Neutrophil (primary cell): ENCODE results near the gene NALCN.

Experiments
- H3K27ac ChIP-seq: fragments of 200-600 bp; sonication (generic); 2 replicates; pipeline ENCODE4 v1.5.1; 2016; ENCODE audit warnings: mild to moderate bottlenecking, moderate library complexity
- H3K27me3 ChIP-seq: fragments of 200-600 bp; sonication (generic); 2 replicates; pipeline ENCODE4 v1.6.0; 2016; ENCODE audit warnings: mild to moderate bottlenecking
- H3K36me3 ChIP-seq: fragments of 200-600 bp; sonication (generic); 2 replicates; pipeline ENCODE4 v1.5.1; 2017
- H3K4me1 ChIP-seq, 2 experiments: fragments of 200-600 bp in 1 of 2; sonication (generic) in 1 of 2; 1 replicate in 1 of 2; 2 replicates in 1 of 2; pipeline versions ENCODE4 v1.5.1 to v1.6.1; 2013 to 2016; ENCODE audit warnings: low read depth in 1 of 2, low read length in 1 of 2, mild to moderate bottlenecking in 1 of 2, moderate library complexity in 1 of 2; ENCODE audit not compliant: control insufficient read depth in 1 of 2, insufficient read depth in 1 of 2
- H3K4me3 ChIP-seq, 2 experiments: fragments of 200-600 bp in 1 of 2; sonication (generic) in 1 of 2; 1 replicate in 1 of 2; 2 replicates in 1 of 2; pipeline ENCODE4 v1.5.1; 2013 to 2016; ENCODE audit warnings: low read depth in 1 of 2, low read length in 1 of 2, mild to moderate bottlenecking in 1 of 2, moderate library complexity in 1 of 2
- H3K9me3 ChIP-seq: fragments of 200-600 bp; sonication (generic); 2 replicates; pipeline ENCODE4 v1.5.1; 2016
- CTCF ChIP-seq: fragments of 200-600 bp; sonication (generic); IDR thresholded peaks from 2 replicates; pipeline ENCODE4 v1.5.1; 2016; ENCODE audit warnings: antibody characterized with exemption

Gene NALCN

GRCh38 chr13:101298517-101298916, 117.8 kb downstream of the NALCN start:
- no peak for TF ChIP-seq CTCF
- no peak overlapping the region for H3K4me3 ChIP-seq
- no peaks in the 10 kb centered on the region for H3K36me3 ChIP-seq
- H3K9me3 ChIP-seq, result no peaks in the 10 kb centered on the region
- no peaks in the 10 kb centered on the region for H3K27me3 ChIP-seq
- H3K27ac ChIP-seq, result no peak overlapping the region
- no peaks in the 10 kb centered on the region for H3K4me1 ChIP-seq

- no peaks in the 10 kb centered on the region for H3K9me3 ChIP-seq
- no peaks in the 10 kb centered on the region for H3K27me3 ChIP-seq
- no peaks in the 10 kb centered on the region for H3K36me3 ChIP-seq
- TF ChIP-seq CTCF, result no peak
- no peak overlapping the region for H3K4me3 ChIP-seq
- no peaks in the 10 kb centered on the region for H3K4me1 ChIP-seq
- no peak overlapping the region for H3K27ac ChIP-seq
Observed at GRCh38 chr13:101297794-101298193, 118.5 kb downstream of the NALCN start.

DNA sequence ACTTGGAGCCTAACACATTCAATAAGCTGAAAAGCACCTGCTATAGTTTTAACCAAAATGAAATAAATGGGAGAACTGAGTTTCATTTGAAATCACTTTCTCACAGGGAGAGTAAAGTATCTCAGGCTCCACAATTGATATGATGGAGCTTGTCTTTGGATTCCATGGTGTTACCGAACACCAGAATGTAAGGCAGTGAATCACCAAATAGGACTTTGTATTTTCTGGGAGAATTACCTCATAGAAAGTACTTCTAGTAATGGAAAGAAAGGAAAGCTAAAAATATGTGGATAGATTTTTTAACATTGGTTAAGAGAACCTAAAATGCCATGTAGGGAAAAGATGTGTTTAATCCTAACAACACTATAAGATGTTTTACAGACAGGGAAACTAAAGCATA, 123.6 kb downstream of the NALCN start:
- Histone ChIP-seq H3K36me3 (no peaks in the 10 kb centered on the region), H3K9me3 (no peaks in the 10 kb centered on the region), H3K27ac (no peak overlapping the region), H3K4me1 (no peaks in the 10 kb centered on the region), H3K27me3 (no peaks in the 10 kb centered on the region), H3K4me3 (no peak overlapping the region)
- TF ChIP-seq CTCF, result no peak

DNA sequence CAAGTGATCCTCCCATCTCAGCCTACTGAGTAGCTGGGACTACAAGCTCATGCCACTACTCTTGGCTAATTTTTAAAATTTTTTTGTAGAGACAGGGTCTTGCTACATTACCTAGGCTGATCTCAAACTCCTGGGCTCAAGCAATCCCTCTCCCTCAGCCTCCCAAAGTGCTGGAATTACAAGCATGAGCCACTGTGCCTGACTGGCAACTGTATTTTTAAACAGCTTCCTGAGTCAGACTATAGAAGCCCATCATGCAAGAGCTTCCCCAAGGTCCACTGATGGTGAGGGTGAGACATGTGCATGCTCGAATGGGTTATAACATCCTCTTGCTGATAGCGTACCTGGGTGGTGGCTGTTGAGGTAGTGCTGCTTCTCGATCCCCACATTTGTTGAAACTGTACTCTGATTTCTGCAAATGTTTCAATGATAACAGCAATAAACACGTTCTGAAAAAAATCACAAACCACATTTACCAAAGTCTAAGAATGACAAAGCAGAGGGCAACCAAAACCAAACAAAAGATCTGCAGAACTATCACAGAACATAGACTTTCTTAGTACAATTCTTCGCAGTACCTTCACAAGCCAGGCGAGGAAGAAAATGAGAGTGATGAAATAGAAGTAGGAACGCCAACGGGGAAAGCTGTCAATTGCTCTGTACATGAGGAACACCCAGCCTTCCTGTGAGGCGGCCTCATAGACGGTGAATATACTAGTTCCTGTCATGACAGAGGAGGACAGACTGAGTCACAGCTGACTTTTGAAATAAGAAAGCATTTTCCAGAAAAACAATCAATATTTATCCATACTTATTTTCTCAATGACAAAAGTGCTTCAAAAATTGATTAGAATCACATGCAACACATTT, 124.4 kb downstream of the NALCN start:
- H3K4me1 ChIP-seq, result no peaks in the 10 kb centered on the region
- no peaks in the 10 kb centered on the region for H3K9me3 ChIP-seq
- H3K36me3 ChIP-seq, result no peaks in the 10 kb centered on the region
- H3K27me3 ChIP-seq, result no peaks in the 10 kb centered on the region
- no peak overlapping the region for H3K27ac ChIP-seq
- TF ChIP-seq CTCF, result no peak
- H3K4me3 ChIP-seq, result no peak overlapping the region

DNA sequence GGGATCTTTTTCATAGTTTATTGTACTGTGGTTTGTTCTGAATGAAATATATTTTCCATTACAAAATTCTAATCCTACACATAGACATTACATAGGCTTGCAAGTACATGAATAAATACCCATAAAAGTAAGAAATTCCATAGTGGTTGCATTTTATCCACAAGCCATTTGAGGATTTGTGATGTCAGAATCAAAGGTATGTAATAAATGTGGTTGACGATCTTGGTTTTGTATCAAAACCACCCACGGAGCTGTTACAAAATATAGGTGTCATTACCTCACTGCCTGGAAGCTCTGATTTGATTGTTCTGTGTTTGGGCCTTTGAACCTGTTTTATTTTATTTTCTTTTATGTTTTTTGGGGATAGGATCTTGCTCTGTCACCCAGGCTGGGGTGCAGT, 125.1 kb downstream of the NALCN start:
- no peak for TF ChIP-seq CTCF
- Histone ChIP-seq H3K27me3 (no peaks in the 10 kb centered on the region), H3K4me3 (no peak overlapping the region), H3K9me3 (no peaks in the 10 kb centered on the region), H3K36me3 (no peaks in the 10 kb centered on the region), H3K27ac (no peak overlapping the region), H3K4me1 (no peaks in the 10 kb centered on the region)
